Endothelial cell of umbilical vein (primary cell): ENCODE data around the gene FLT4. TPM values are rescaled to one million over a fixed set of nuclear protein-coding genes. Genes with fewer than 3 reads are reported as not detected.

Source experiments
- BruUV-seq: library from RNA; stranded (reverse); fragments of 400-500 nt; replicated peaks from 2 replicates; lab custom pipeline; 2021; lab: Mats Ljungman, UMichigan
- CTCF ChIA-PET: fragments of 300-600, 350-600 bp; sonication (Branson Sonifier 250); formaldehyde crosslinking; loops from one replicate; lab custom pipeline; 2021; ENCODE audit warnings: antibody characterized with exemption, inconsistent platforms; lab: Charles Lee
- POLR2A ChIA-PET: fragments of 300-600, 350-600 bp; sonication (Branson Sonifier 250); formaldehyde crosslinking; loops from one replicate; lab custom pipeline; 2021; ENCODE audit warnings: antibody characterized with exemption, inconsistent platforms; lab: Charles Lee
- DNase-seq: peaks from one replicate; pipeline ENCODE4 v3.0.0-alpha.2; 2011; ENCODE audit warnings: low read depth, low spot score
- FAIRE-seq: peaks from 2 replicates; lab custom pipeline; 2011; peaks lifted over from hg19 to GRCh38; lab: Jason Lieb, UNC
- H2AFZ ChIP-seq: 2 replicates; pipeline ENCODE4 v1.6.0; 2012; ENCODE audit warnings: low read depth, low read length, control low read depth, inconsistent platforms
- H3K27ac ChIP-seq: 2 replicates; pipeline ENCODE4 v1.5.1; 2011; ENCODE audit warnings: low read depth, mild to moderate bottlenecking, control low read depth, low read length, moderate library complexity; ENCODE audit not compliant: insufficient read depth
- H3K27me3 ChIP-seq, 2 experiments: 2 replicates each; pipeline versions ENCODE4 v1.6.0 to v1.6.1; 2011; ENCODE audit warnings: low read length in 2 of 2, mixed read lengths in 1 of 2; ENCODE audit not compliant: control insufficient read depth in 2 of 2, insufficient read depth in 2 of 2
- H3K36me3 ChIP-seq, 2 experiments: 2 replicates in 1 of 2; 3 replicates in 1 of 2; pipeline ENCODE4 v1.5.1; 2011; ENCODE audit warnings: low read length in 2 of 2, mild to moderate bottlenecking in 1 of 2, moderate library complexity in 1 of 2; ENCODE audit not compliant: control insufficient read depth in 2 of 2, insufficient read depth in 2 of 2; ENCODE audit errors: extremely low read depth in 1 of 2
- H3K4me1 ChIP-seq: 3 replicates; pipeline ENCODE4 v1.5.1; 2011; ENCODE audit warnings: mild to moderate bottlenecking, low read length; ENCODE audit not compliant: control insufficient read depth, insufficient read depth; ENCODE audit errors: extremely low read depth
- H3K4me2 ChIP-seq: 2 replicates; pipeline ENCODE4 v1.6.1; 2011; ENCODE audit warnings: low read length, control low read depth, mixed read lengths; ENCODE audit not compliant: insufficient read depth
- H3K4me3 ChIP-seq, 3 experiments: fragments of 200-600 bp in 1 of 3; sonication (generic), shearing (Covaris generic) in 1 of 3; replicated peaks in 1 of 3; 2 replicates each; pipeline ENCODE4 v1.5.1; 2011 to 2016; ENCODE audit warnings: control low read depth in 3 of 3, low read length in 3 of 3, mild to moderate bottlenecking in 2 of 3, inconsistent platforms in 1 of 3, low read depth in 1 of 3, moderate library complexity in 1 of 3; ENCODE audit not compliant: insufficient read depth in 1 of 3
- H3K79me2 ChIP-seq: 2 replicates; pipeline ENCODE4 v1.6.0; 2012; ENCODE audit warnings: low read length, inconsistent platforms; ENCODE audit not compliant: control insufficient read depth, insufficient read depth
- H3K9ac ChIP-seq: replicated peaks from 2 replicates; pipeline ENCODE3; 2011; ENCODE audit warnings: low read length, control low read depth; ENCODE audit not compliant: insufficient read depth; ENCODE audit errors: extremely low read depth
- H3K9me1 ChIP-seq: replicated peaks from 3 replicates; pipeline ENCODE4 v1.6.0; 2011; ENCODE audit warnings: mild to moderate bottlenecking, low read length; ENCODE audit not compliant: control insufficient read depth, insufficient read depth; ENCODE audit errors: extremely low read depth
- H3K9me3 ChIP-seq: replicated peaks from 2 replicates; pipeline ENCODE4 v1.5.1; 2012; ENCODE audit warnings: low read length, inconsistent platforms; ENCODE audit not compliant: control insufficient read depth, insufficient read depth
- H4K20me1 ChIP-seq: replicated peaks from 2 replicates; pipeline ENCODE3; 2011; ENCODE audit warnings: mild to moderate bottlenecking, low read length; ENCODE audit not compliant: control insufficient read depth, insufficient read depth; ENCODE audit errors: extremely low read depth
- EZH2 ChIP-seq: IDR thresholded peaks from 2 replicates; pipeline ENCODE4 v1.6.1; 2012; ENCODE audit warnings: borderline replicate concordance, low read depth, mild to moderate bottlenecking, moderate library complexity, low read length, inconsistent platforms; ENCODE audit not compliant: severe bottlenecking
- FOS ChIP-seq: IDR thresholded peaks from 2 replicates; pipeline ENCODE4 v1.6.1; 2011; ENCODE audit warnings: mild to moderate bottlenecking, low read length, moderate library complexity, borderline replicate concordance; ENCODE audit not compliant: insufficient read depth
- GATA2 ChIP-seq: IDR thresholded peaks from 2 replicates; pipeline ENCODE4 v1.7.0; 2011; ENCODE audit warnings: low read depth, mild to moderate bottlenecking, moderate library complexity, mixed read lengths, low read length; ENCODE audit not compliant: insufficient read length, insufficient read depth
- JUN ChIP-seq: IDR thresholded peaks from 2 replicates; pipeline ENCODE4 v1.6.1; 2011; ENCODE audit warnings: borderline replicate concordance, low read depth; ENCODE audit not compliant: insufficient read length, insufficient read depth
- MYC ChIP-seq: IDR thresholded peaks from one replicate; pipeline ENCODE4 v1.6.1; 2011; ENCODE audit warnings: mild to moderate bottlenecking, low read depth, low read length
- POLR2A ChIP-seq: IDR thresholded peaks from 2 replicates; pipeline ENCODE4 v1.6.1; 2012; ENCODE audit warnings: low read depth, mild to moderate bottlenecking, control low read depth, low read length
- POLR2AphosphoS5 ChIP-seq: IDR thresholded peaks from 2 replicates; pipeline ENCODE4 v1.6.1; 2012; ENCODE audit warnings: low read depth, mild to moderate bottlenecking, control low read depth, low read length, moderate library complexity; ENCODE audit not compliant: insufficient read depth
- dilution Hi-C: fragments of 300-500 bp; cut with MboI; formaldehyde crosslinking; loops from one replicate; pipeline ENCODE4 v1.15.0; 2019; ENCODE audit warnings: low sequenced_read_pairs; ENCODE audit not compliant: extremely low pct_ligation_motif_present
- intact Hi-C: fragments of 100-400 bp; cut with micrococcal nuclease; formaldehyde crosslinking; loops from one replicate; pipeline ENCODE4 v1.10.0; 2022
- polyA plus RNA-seq, 4 experiments: library from polyadenylated mRNA; depleted of rRNA in 3 of 4; stranded (reverse) in 3 of 4; unstranded in 1 of 4; fragments of >200 nt; gene quantifications; 2 replicates each; pipeline versions ENCODE4 v1.2.1 to v1.2.3, GENCODE V29; 2011 to 2012; ENCODE audit warnings: missing spikeins in 1 of 4
- total RNA-seq: library from RNA; stranded (reverse); gene quantifications from 2 replicates; pipeline ENCODE4 v1.2.3, GENCODE V29; 2021
- TF ChIP-seq, protein P1 (sequence below): IDR thresholded peaks from 2 replicates; pipeline ENCODE4 v1.6.1; 2011; ENCODE audit not compliant: insufficient read depth, insufficient read length
- TF ChIP-seq, protein P2 (sequence below), 2 donors: IDR thresholded peaks; 1 replicate in 1 of 2; 2 replicates in 1 of 2; pipeline ENCODE4 v1.5.1; 2011; ENCODE audit warnings: low read length in 2 of 2, mild to moderate bottlenecking in 2 of 2, moderate library complexity in 2 of 2, control low read depth in 1 of 2, inconsistent platforms in 1 of 2, low read depth in 1 of 2; ENCODE audit not compliant: insufficient read depth in 1 of 2; ENCODE audit errors: extremely low read depth in 1 of 2

Gene FLT4
- total and polyA plus RNA-seq, 2 donors (not counting 3 experiments of a cell fraction or from before 2014, with no cell fraction given): 44.4 to 71.5 TPM

DNA sequence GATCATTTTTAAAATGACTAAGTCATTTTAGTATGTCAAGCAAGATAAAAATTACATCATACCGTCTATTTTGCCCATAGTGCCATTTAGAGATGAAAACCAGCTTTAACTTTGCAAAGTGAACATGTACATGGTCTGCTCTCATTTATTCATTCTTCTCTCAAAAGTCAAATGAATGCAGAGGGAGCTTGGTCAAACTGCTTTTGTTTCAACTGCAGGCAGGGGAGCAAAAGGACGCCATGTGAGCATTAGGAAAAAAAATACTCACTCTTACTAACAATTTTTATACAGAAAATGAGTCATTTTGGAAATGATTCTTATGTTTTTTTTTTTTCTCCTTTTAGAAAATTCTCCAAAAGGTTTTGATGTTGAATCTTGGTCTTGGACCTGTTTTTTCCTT lies 73.8 kb downstream of the FLT4 start:
- H3K9ac ChIP-seq: no peak overlapping the region
- no peaks in the 10 kb centered on the region for H3K4me1 ChIP-seq
- no TSS peak for BruUV-seq
- no peaks in the 10 kb centered on the region for H3K27me3 ChIP-seq
- dilution Hi-C loops (no loop called here), intact Hi-C loops (no loop called here)
- TF ChIP-seq POLR2AphosphoS5 (no peak), JUN (no peak), MYC (no peak), POLR2A (no peak), EZH2 (no peak), GATA2 (no peak), FOS (no peak)
- TF ChIP-seq, protein P1, sequence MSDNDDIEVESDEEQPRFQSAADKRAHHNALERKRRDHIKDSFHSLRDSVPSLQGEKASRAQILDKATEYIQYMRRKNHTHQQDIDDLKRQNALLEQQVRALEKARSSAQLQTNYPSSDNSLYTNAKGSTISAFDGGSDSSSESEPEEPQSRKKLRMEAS: no peak
- TF ChIP-seq, protein P2, sequence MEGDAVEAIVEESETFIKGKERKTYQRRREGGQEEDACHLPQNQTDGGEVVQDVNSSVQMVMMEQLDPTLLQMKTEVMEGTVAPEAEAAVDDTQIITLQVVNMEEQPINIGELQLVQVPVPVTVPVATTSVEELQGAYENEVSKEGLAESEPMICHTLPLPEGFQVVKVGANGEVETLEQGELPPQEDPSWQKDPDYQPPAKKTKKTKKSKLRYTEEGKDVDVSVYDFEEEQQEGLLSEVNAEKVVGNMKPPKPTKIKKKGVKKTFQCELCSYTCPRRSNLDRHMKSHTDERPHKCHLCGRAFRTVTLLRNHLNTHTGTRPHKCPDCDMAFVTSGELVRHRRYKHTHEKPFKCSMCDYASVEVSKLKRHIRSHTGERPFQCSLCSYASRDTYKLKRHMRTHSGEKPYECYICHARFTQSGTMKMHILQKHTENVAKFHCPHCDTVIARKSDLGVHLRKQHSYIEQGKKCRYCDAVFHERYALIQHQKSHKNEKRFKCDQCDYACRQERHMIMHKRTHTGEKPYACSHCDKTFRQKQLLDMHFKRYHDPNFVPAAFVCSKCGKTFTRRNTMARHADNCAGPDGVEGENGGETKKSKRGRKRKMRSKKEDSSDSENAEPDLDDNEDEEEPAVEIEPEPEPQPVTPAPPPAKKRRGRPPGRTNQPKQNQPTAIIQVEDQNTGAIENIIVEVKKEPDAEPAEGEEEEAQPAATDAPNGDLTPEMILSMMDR (IDR thresholded peaks at IDR 0.05; ENCODE audit: extremely low read depth in 1 of 2, insufficient read depth in 1 of 2, low read depth in 1 of 2, low read length in 2 of 2): no peak
- H3K9me1 ChIP-seq: no peaks in the 10 kb centered on the region
- no peaks in the 10 kb centered on the region for H3K9me3 ChIP-seq
- ChIA-PET POLR2A (no interaction called here), CTCF (interaction anchor here (1.9 kb wide), 1 partner anchor 31 kb away, joined by 5 read pairs; no protein-coding TSS in a partner anchor)
- H2AFZ ChIP-seq: no peak overlapping the region
- H4K20me1 ChIP-seq: no peaks in the 10 kb centered on the region
- H3K4me2 ChIP-seq: no peak overlapping the region
- no peaks in the 10 kb centered on the region for H3K79me2 ChIP-seq
- DNase-seq: no peak
- H3K27ac ChIP-seq: no peak overlapping the region
- H3K36me3 ChIP-seq: peaks cover 15% of the 10 kb centered on the region in 2 experiments
- no peak for FAIRE-seq
- no peak overlapping the region for H3K4me3 ChIP-seq
